Hepatocyte (in vitro differentiated cells): ENCODE results near the gene HOXD1. TPM values are rescaled to one million over a fixed set of nuclear protein-coding genes. Genes with fewer than 3 reads are reported as not detected.

Source experiments
- DNase-seq: peaks from one replicate; pipeline ENCODE4 v3.0.0-alpha.2; 2016; ENCODE audit warnings: low spot score
- H2AFZ ChIP-seq: fragments of 200-600 bp; sonication (generic); 2 replicates; pipeline ENCODE4 v1.6.0; 2016; ENCODE audit warnings: antibody characterized with exemption, mild to moderate bottlenecking
- H3K27ac ChIP-seq: fragments of 200-600 bp; sonication (generic); 2 replicates; pipeline ENCODE4 v1.5.1; 2016; ENCODE audit warnings: mild to moderate bottlenecking
- H3K27me3 ChIP-seq: fragments of 200-600 bp; sonication (generic); 2 replicates; pipeline ENCODE4 v1.6.1; 2016
- H3K36me3 ChIP-seq: fragments of 200-600 bp; sonication (generic); replicated peaks from 2 replicates; pipeline ENCODE4 v1.5.1; 2016; ENCODE audit warnings: low read depth; ENCODE audit not compliant: insufficient read depth
- H3K4me1 ChIP-seq: fragments of 200-600 bp; sonication (generic); 2 replicates; pipeline ENCODE4 v1.5.1; 2016; ENCODE audit warnings: mild to moderate bottlenecking, moderate library complexity; ENCODE audit not compliant: insufficient read depth
- H3K4me2 ChIP-seq: fragments of 200-600 bp; sonication (generic); 2 replicates; pipeline ENCODE4 v1.6.0; 2016
- H3K4me3 ChIP-seq: fragments of 200-600 bp; sonication (generic); 2 replicates; pipeline ENCODE4 v1.5.1; 2016; ENCODE audit warnings: mild to moderate bottlenecking
- H3K79me2 ChIP-seq: fragments of 200-600 bp; sonication (generic); 2 replicates; pipeline ENCODE4 v1.6.0; 2017; ENCODE audit warnings: mild to moderate bottlenecking
- H3K9me2 ChIP-seq: fragments of 200-600 bp; sonication (generic); replicated peaks from 2 replicates; pipeline ENCODE4 v1.6.0; 2017; ENCODE audit warnings: mild to moderate bottlenecking; ENCODE audit not compliant: insufficient read depth
- H3K9me3 ChIP-seq: fragments of 200-600 bp; sonication (generic); 2 replicates; pipeline ENCODE4 v1.5.1; 2016; ENCODE audit warnings: low read depth, mild to moderate bottlenecking
- H4K20me1 ChIP-seq: fragments of 200-600 bp; sonication (generic); 2 replicates; pipeline ENCODE4 v1.6.0; 2016; ENCODE audit warnings: mild to moderate bottlenecking; ENCODE audit not compliant: insufficient read depth, poor library complexity, severe bottlenecking
- EZH2 ChIP-seq: fragments of 200-600 bp; sonication (generic); IDR thresholded peaks from 2 replicates; pipeline ENCODE4 v1.6.1; 2016; ENCODE audit warnings: antibody characterized with exemption, mild to moderate bottlenecking, borderline replicate concordance
- EZH2phosphoT487 ChIP-seq: fragments of 200-600 bp; sonication (generic); IDR thresholded peaks from one replicate; pipeline ENCODE4 v1.6.1; 2018; ENCODE audit warnings: antibody characterized with exemption, mild to moderate bottlenecking, low read depth, moderate library complexity; ENCODE audit not compliant: unreplicated experiment, severe bottlenecking
- WGBS: methylation state at CpG from one replicate; pipeline ENCODE4 v1.1.6; 2016; ENCODE audit warnings: low lambda C conversion rate; ENCODE audit errors: missing lambda C conversion rate; 5-methylcytosine and 5-hydroxymethylcytosine counted together
- polyA plus RNA-seq: library from polyadenylated mRNA; unstranded; fragments of >200 nt; fragmentation: Nextera tagmentation; extraction: Ambion mirVana; gene quantifications from 2 replicates; pipeline ENCODE4 v1.2.1, GENCODE V29; 2016
- total RNA-seq: library from RNA; depleted of rRNA; stranded (reverse); fragments of >200 nt; gene quantifications from 2 replicates; pipeline ENCODE4 v1.2.3, GENCODE V29; 2014
- TF ChIP-seq, protein P1 (sequence below): fragments of 200-600 bp; sonication (generic); IDR thresholded peaks from 2 replicates; pipeline ENCODE4 v1.5.1; 2016; ENCODE audit warnings: antibody characterized with exemption, mild to moderate bottlenecking; ENCODE audit not compliant: poor library complexity

Gene HOXD1
- total and polyA plus RNA-seq, 2 experiments from 2014 or later, result not detected

DNA sequence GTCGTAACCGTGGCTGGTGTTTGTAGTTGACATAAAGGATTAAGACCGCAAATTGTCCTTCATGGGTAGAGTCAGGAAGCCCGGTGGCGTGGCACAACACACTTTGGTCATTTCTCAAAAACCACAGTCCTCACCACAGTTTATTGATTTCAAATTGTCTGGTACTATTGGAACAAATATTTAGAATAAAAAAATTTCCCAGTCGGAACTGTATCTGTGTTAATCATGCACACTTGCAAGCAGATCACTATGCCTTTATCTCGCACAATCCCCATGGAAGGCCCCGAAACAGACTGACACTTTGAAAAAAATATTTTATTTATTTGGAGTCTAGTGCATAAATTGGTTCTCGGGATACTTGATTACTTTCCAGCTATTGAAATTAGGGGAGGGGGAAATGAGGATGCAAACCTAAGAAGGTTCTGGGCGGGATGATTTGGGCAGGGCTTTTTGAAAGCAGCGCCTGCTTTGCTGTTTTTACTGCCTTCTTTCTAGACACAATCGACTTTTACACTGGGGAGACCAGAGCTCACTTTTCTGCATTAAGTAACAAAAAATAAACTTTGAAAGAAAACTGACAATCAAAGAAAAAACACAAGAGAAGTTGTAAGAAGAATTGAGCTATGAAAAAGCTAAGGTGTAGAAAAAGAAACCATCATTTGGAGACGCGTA, 15.4 kb upstream of the HOXD1 start:
- Histone ChIP-seq H3K27me3 (peaks cover 100% of the 10 kb centered on the region), H3K36me3 (no peaks in the 10 kb centered on the region), H4K20me1 (no peaks in the 10 kb centered on the region), H3K4me2 (no peak overlapping the region), H3K9me3 (no peaks in the 10 kb centered on the region), H3K79me2 (no peaks in the 10 kb centered on the region), H3K4me3 (no peak overlapping the region), H3K4me1 (peaks cover 12% of the 10 kb centered on the region), H2AFZ (no peak overlapping the region), H3K27ac (no peak overlapping the region), H3K9me2 (no peaks in the 10 kb centered on the region)
- no peak for DNase-seq
- WGBS, result 25% methylated on average over 14 of the region's 14 CpGs
- TF ChIP-seq EZH2phosphoT487 (no peak), EZH2 (no peak)
- TF ChIP-seq, protein P1, sequence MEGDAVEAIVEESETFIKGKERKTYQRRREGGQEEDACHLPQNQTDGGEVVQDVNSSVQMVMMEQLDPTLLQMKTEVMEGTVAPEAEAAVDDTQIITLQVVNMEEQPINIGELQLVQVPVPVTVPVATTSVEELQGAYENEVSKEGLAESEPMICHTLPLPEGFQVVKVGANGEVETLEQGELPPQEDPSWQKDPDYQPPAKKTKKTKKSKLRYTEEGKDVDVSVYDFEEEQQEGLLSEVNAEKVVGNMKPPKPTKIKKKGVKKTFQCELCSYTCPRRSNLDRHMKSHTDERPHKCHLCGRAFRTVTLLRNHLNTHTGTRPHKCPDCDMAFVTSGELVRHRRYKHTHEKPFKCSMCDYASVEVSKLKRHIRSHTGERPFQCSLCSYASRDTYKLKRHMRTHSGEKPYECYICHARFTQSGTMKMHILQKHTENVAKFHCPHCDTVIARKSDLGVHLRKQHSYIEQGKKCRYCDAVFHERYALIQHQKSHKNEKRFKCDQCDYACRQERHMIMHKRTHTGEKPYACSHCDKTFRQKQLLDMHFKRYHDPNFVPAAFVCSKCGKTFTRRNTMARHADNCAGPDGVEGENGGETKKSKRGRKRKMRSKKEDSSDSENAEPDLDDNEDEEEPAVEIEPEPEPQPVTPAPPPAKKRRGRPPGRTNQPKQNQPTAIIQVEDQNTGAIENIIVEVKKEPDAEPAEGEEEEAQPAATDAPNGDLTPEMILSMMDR, result no peak

DNA sequence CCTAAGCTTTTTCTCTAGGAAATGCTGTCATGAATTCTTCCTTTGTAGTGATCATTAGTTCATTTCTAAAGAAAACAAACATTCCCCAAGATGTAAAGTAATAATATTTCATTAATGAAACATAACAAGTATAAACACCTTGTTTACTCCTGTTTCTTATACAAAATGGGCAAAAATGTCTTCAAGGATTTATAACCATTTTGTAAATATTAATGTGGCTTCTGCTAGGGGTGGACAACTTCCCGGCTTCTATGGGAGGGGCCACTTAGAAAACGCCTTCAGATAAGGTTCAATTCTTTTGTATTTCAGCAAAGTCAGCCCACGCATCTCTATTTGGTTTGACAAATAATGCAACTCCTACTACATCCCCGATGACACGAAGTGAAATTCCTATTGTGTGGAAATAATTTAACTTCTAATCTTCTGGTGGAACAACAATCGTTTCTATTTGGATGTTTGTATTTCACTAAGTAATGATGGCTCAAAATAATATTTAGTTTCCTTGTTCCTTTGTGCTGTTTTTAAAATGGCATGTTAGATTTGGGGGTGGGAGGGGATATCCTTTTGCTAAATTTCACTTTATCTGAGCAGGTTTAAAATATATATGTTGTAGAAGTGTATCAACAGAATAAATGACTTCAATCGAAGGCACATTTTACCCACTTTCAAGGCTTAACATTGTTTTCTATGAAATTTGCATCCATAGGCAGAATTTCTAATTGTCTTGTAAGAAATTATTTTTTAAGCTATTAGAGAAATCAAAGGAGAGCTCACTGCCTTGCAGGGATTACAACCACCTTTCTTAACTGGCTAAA, 14.7 kb upstream of the HOXD1 start:
- Histone ChIP-seq H3K36me3 (no peaks in the 10 kb centered on the region), H3K9me2 (no peaks in the 10 kb centered on the region), H3K27me3 (peaks cover 100% of the 10 kb centered on the region), H3K79me2 (no peaks in the 10 kb centered on the region), H3K4me2 (peak overlapping the region; percentile 62), H3K9me3 (no peaks in the 10 kb centered on the region), H4K20me1 (no peaks in the 10 kb centered on the region), H3K27ac (no peak overlapping the region), H3K4me1 (peaks cover 17% of the 10 kb centered on the region), H2AFZ (no peak overlapping the region), H3K4me3 (no peak overlapping the region)
- DNase-seq, result no peak
- TF ChIP-seq EZH2phosphoT487 (peak; percentile 57), EZH2 (no peak)
- TF ChIP-seq, protein P1, result no peak
- WGBS, result 22% methylated on average over 7 of the region's 7 CpGs

DNA sequence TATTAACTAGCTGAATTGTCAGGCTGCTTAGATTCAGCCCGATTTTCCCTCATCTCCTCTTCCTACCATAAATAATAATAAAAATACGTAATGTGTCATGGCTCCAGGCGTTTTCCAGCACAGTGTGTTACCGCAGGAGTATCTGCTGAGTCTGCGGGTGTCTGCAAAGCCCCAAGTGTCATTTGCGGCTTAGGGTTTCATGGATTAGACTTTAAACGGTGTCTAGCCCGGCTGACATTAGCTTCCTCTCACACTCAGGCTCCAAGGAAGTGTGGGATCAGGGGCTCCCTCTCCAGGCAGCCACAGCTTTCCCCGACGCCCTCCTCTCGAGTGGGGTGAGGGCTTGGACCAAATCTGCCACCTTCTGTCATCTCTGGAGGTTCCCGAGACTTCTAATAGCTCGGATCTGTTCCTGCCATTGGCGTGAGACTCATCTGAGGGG, 14.1 kb upstream of the HOXD1 start:
- no peak for TF ChIP-seq EZH2
- TF ChIP-seq, protein P1, result no peak
- TF ChIP-seq EZH2phosphoT487, result no peak
- WGBS, result 3% methylated on average over 14 of the region's 14 CpGs
- Histone ChIP-seq H3K4me3 (no peak overlapping the region), H3K4me2 (peak overlapping the region; percentile 62), H3K27ac (no peak overlapping the region), H4K20me1 (no peaks in the 10 kb centered on the region), H3K36me3 (no peaks in the 10 kb centered on the region), H3K79me2 (no peaks in the 10 kb centered on the region), H3K9me2 (no peaks in the 10 kb centered on the region), H3K4me1 (peaks cover 17% of the 10 kb centered on the region), H3K9me3 (no peaks in the 10 kb centered on the region), H3K27me3 (peaks cover 100% of the 10 kb centered on the region), H2AFZ (no peak overlapping the region)
- DNase-seq, result no peak
